Activated CD4-positive, alpha-beta T cell treated with anti-CD3 and anti-CD28 coated beads, Interleukin-2, amount 50 U/mL, for 24 hours (primary cell): Measurements from ENCODE around the gene KLHL40.

Experiments
- DNase-seq, 2 donors: peaks; one replicate each; pipeline ENCODE4 v3.0.0-alpha.2; 2020; ENCODE audit warnings: low read depth in 1 of 2, low spot score in 1 of 2

Gene KLHL40

DNA sequence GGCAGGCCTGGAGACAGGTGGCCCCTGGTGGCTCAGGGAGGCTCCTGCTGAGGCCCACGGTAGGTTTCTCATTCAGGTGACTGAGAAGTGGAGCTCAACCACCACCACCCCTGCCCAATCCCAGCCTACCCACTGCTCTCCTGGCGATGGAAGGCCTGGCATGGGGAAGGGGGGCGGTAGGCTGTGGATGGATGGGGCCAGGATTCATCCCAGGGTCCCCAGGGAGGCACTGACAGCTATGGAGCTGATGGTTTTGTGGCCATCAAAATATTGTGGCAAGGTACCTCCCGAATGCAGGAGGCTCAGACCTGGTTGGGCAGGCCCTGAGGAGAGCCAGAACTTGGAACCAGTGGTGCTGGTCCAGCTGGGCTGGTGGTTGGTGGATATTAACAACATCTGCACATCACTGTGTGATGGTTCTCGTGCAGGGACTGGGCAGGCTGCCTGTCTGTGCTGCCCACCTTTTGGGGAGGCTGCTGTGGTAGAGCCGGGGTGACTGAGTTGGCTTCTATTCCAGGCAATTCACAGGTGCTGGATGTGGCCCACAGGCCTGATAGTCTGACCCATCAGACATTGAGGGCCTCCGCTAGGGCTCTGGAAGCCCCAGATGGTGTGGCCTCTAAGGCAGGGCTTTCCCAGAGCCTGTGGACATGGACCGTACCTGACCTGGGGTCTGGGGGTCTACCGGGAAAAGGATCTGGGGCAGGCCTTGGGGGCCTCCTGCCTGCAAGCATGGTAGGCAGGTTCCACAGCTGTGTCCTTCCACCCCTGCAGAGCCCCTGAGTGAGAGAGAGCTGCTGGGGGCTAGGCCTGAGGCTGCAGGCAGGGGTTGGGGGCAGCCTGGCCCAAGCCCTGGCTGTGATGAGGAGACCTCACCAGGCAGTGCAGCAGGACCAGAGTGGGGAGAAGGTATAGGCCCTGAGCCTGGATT, 28.4 kb upstream of the KLHL40 start:
- DNase-seq, result no peak

- no peak for DNase-seq
Observed at GRCh38 chr3:42657675-42658074, 27.7 kb upstream of the KLHL40 start.

- DNase-seq, result no peak
Observed at GRCh38 chr3:42658091-42658770, 27.1 kb upstream of the KLHL40 start.

- DNase-seq, result no peak
Observed at GRCh38 chr3:42658771-42659390, 26.5 kb upstream of the KLHL40 start.

DNA sequence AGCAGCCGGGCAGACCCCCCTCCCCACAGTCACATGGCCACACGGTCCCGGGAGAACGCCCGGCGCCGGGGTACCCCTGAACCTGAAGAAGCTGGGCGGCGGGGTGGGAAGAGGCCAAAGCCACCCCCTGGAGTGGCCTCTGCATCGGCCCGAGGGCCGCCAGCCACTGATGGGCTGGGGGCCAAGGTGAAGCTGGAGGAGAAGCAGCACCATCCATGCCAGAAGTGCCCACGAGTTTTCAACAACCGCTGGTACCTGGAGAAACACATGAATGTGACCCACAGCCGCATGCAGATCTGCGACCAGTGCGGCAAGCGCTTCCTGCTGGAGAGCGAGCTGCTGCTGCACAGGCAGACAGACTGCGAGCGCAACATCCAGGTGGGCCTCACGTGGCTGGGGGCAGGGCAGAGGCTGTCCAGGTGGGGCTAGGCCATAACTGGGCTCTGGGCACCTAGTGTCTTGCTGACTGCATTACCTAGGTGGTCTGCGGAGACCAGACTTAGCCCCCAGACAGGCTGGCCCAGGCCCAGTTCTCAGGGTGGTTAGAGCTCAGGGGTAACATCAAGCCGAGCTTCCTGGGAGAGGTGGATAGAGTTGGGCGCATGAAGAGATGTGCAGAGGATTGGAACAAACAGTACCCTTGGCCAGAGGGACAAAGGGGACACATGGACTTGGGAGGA, 25.7 kb upstream of the KLHL40 start:
- DNase-seq, result no peak

DNA sequence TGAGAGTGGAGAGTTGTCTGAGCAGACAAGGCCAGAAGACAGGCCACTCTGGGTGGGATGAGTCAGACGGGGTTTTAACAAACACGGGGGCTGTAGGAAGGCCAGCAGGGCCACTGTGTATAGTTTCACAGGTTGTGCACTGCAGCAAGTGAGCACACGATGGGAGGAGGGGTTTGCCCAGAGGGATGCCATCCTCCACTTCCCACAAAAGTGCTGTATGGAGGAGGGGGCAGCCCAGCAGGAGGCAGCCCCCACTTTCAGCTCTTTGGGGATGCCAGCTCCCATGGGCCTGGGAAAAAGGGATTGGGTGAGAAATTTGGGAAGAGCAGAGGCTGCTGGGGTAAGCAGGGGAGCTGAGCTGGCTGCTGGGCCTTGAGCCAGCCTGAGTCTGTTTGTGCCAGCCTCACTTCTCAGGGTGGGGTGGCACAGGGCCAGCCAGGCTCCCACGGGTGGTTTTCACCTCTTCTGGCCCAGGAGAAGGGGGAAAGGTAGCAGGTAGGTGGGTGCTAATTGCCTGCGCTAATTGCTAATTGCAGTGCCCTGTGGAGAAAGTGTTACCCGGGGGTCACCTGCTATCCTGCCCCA, 25.1 kb upstream of the KLHL40 start:
- DNase-seq, result no peak

- no peak for DNase-seq
Observed at GRCh38 chr3:42660898-42661297, 24.4 kb upstream of the KLHL40 start.

- DNase-seq, result no peak
Observed at GRCh38 chr3:42661593-42662022, 23.7 kb upstream of the KLHL40 start.

GRCh38 chr3:42662037-42662812, 23.1 kb upstream of the KLHL40 start:
- DNase-seq, result no peak

- DNase-seq, result no peak
Observed at GRCh38 chr3:42662813-42663535, 22.4 kb upstream of the KLHL40 start.

DNA sequence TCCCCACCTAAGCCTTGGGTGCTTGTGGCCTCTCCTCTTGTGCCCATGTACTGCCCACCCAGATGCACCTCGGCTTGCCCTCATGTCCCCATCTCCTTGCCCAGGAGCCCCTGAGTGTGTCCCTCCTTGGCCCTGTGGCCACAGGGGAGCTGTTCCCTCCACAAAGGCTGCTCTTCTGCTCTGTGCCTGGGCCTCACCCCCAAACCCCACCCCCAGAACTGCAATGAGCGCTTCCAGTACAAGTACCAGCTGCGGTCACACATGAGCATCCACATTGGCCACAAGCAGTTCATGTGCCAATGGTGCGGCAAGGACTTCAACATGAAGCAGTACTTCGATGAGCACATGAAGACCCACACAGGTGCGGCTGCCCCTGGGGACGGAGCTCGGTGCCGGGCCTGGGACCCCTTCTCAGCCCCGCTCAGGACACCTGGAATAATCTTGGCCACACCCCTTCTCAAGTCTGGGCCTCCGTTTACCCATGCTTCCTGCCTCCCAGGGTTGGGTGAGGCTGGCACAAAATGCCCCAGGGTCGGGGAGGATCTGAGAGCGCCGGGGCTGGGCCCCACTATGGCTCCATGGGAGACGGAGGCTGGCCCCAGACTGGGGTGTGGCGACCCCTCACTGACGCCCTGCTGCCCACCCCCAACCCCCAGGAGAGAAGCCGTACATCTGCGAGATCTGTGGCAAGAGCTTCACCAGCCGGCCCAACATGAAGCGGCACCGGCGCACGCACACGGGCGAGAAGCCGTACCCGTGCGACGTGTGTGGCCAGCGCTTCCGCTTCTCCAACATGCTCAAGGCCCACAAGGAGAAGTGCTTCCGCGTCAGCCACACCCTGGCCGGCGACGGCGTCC, 21.5 kb upstream of the KLHL40 start:
- DNase-seq, result no peak

GRCh38 chr3:42664438-42664803, 20.9 kb upstream of the KLHL40 start:
- no peak for DNase-seq

GRCh38 chr3:42665050-42665878, 20.1 kb upstream of the KLHL40 start:
- no peak for DNase-seq

DNA sequence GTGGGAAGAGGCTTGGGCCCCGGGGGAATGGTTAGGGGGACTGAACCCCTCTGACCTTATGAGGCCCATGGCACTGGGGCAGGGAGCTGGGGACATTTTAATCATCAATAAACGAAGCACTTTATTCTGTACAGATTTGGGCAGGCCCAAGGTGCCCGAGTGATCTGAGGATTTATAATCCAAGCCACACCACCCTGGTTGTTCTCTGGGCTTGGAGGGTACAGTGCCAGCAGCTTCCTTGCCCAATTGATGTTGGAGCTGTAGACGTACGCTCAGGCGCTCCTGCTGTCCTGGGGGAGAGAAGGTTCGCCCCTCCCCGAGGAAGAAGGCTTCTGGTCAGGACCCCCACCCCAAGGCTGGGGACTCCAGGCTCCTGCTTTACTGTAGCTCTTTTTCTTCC, 19.3 kb upstream of the KLHL40 start:
- no peak for DNase-seq

DNA sequence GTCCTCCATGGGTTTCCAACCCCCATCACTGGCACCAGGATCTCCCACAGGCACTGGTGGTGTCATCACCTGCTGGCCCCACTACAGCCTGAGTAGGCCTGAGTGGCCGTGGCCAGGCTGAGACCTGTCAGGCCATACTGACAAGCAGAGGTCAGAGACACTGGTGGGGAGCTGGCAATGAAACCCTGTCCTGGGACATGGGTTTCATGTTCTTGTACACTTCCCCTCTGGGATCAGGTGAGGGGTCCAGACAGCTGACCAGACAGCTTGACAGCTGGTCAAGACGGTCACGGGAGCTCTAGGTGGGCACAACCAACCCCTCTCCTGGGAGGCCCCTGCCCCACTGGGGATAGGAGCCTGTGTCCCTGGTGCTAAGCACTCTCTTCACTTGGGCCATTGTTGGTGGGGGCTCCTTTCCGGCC, 18.7 kb upstream of the KLHL40 start:
- DNase-seq, result no peak

- DNase-seq, result no peak
Observed at GRCh38 chr3:42667096-42667522, 18.2 kb upstream of the KLHL40 start.

DNA sequence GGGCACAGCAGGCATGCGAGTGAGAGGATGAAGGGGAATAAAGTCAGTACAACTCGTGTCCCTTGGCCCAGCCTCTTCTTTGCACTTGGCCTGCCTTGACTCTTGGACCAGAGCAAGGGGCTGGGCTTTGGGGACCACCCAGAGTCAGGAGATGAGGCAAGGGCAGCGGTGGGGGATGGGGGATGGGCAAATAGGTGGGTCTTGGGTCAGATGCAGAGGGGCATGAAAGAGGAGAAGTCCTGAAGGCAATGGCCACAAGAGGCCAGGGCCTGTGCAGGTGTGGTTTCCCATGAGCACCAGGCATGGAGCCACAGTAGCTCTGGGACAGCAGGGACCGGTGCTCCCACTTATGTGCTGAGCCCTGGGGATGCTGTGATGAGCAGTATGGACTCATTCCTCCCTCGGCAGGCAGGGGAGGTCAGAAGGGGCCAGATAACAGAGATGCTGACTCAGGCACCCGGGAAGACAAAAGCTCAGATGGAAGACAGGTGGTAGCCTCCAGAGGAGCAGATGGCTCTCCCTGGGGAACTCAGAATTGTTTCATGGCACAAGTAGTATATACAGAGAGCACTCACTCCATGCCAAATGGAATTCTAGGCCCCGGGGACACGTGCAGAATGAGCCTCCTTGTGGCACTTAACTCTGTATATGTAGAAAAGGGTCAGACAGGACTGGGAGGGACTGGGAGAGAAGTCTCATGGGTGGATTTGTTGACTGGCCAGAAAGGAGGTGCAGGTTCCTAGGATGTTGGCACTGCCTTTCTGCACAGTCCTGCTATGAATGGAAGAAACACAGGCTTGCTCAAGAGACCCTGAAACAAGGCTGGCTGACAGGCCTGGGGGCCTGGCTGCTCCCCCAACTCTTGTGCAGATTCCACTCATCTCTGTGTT, 17.6 kb upstream of the KLHL40 start:
- DNase-seq, result no peak
